K562 (cell line): ENCODE measurements around the gene DNAJC12. TPM values are rescaled to one million over a fixed set of nuclear protein-coding genes. Genes with fewer than 3 reads are reported as not detected.

Experiments used
- ELF1 ChIP-seq: fragments of 200-800 bp; sonication (Bioruptor generic); IDR thresholded peaks from 2 replicates; pipeline ENCODE4 v1.6.1; 2016; ENCODE audit warnings: missing genetic modification characterization, missing compliant biosample characterization
- EP400 ChIP-seq: fragments of 450-650 bp; IDR thresholded peaks from 2 replicates; pipeline ENCODE4 v1.6.1; 2017; ENCODE audit warnings: antibody characterized with exemption, mild to moderate bottlenecking, moderate library complexity
- HNRNPK ChIP-seq: fragments of 200-400 bp; formaldehyde crosslinking; IDR thresholded peaks from one replicate; pipeline ENCODE4 v1.6.1; 2018; ENCODE audit warnings: mild to moderate bottlenecking, low read depth, low read length; ENCODE audit not compliant: poor library complexity, severe bottlenecking
- KLF1 ChIP-seq: fragments of 450-650 bp; IDR thresholded peaks from 2 replicates; pipeline ENCODE4 v1.6.1; 2016; ENCODE audit warnings: missing genetic modification characterization, missing compliant biosample characterization
- KLF13 ChIP-seq: fragments of 450-650 bp; IDR thresholded peaks from 2 replicates; pipeline ENCODE4 v1.6.1; 2016; ENCODE audit warnings: missing genetic modification characterization, low read depth, mild to moderate bottlenecking, missing compliant biosample characterization, moderate library complexity, borderline replicate concordance
- NFYB ChIP-seq: IDR thresholded peaks from 2 replicates; pipeline ENCODE4 v1.6.1; 2011; ENCODE audit warnings: mild to moderate bottlenecking, moderate library complexity; ENCODE audit not compliant: insufficient read length; ENCODE audit errors: extremely low read depth
- POLR2AphosphoS2 ChIP-seq: IDR thresholded peaks from 2 replicates; pipeline ENCODE4 v1.6.1; 2012; ENCODE audit warnings: low read length, improper control_type of control experiment
- PYGO2 ChIP-seq: fragments of 450-650 bp; IDR thresholded peaks from 2 replicates; pipeline ENCODE4 v1.6.1; 2016; ENCODE audit warnings: mild to moderate bottlenecking, missing genetic modification characterization, moderate library complexity, missing compliant biosample characterization
- RBM39 ChIP-seq: fragments of 200-400 bp; formaldehyde crosslinking; optimal IDR thresholded peaks from 2 replicates; pipeline ENCODE3; 2018; ENCODE audit warnings: low read depth, low read length
- SREBF2 ChIP-seq: sonication (generic); formaldehyde crosslinking; IDR thresholded peaks from 2 replicates; pipeline ENCODE4 v1.4.0; 2020; ENCODE audit warnings: mild to moderate bottlenecking, missing genetic modification reagents
- ZNF75A ChIP-seq: fragments of 450-650 bp; formaldehyde crosslinking; IDR thresholded peaks from 2 replicates; pipeline ENCODE4 v1.4.0; 2020; ENCODE audit warnings: mild to moderate bottlenecking
- polyA plus RNA-seq, 8 experiments: library from polyadenylated mRNA; depleted of rRNA in 4 of 8; stranded (reverse) in 5 of 8; unstranded in 3 of 8; fragments of >200 nt; fragmentation: Nextera tagmentation in 2 of 8; fragmentation: Illumina TruSeq in 1 of 8; extraction: Ambion mirVana in 2 of 8; extraction: Trizol in 1 of 8; gene quantifications; 2 replicates each; pipeline versions ENCODE4 v1.2.1 to v1.2.3, GENCODE V29; 2011 to 2014; ENCODE audit warnings: inconsistent platforms in 1 of 8, missing spikeins in 1 of 8
- total RNA-seq, 7 experiments: library from RNA; depleted of rRNA in 6 of 7; stranded (reverse); fragments of >200 nt in 6 of 7; fragmentation: Illumina TruSeq in 2 of 7; extraction: Trizol in 2 of 7; gene quantifications; 2 replicates each; pipeline versions ENCODE4 v1.2.1 to v1.2.3, GENCODE V29; 2011 to 2021; ENCODE audit warnings: low replicate concordance in 1 of 7
- TF ChIP-seq, protein P1 (sequence below), 3 experiments: IDR thresholded peaks in 2 of 3; conservative IDR thresholded peaks in 1 of 3; 2 replicates each; pipeline ENCODE4 v1.5.1; 2011 to 2012; ENCODE audit warnings: low read length in 3 of 3, mild to moderate bottlenecking in 3 of 3, control low read depth in 2 of 3, improper control_type of control experiment in 1 of 3, inconsistent platforms in 1 of 3, low read depth in 1 of 3, mixed read lengths in 1 of 3, moderate library complexity in 1 of 3; ENCODE audit not compliant: insufficient read depth in 2 of 3
- TF ChIP-seq, protein P2 (sequence below): sonication (generic); formaldehyde crosslinking; IDR thresholded peaks from 2 replicates; pipeline ENCODE4 v1.8.0; 2023; ENCODE audit warnings: mild to moderate bottlenecking, missing genetic modification reagents
- TF ChIP-seq, protein P3 (sequence below), 2 experiments: fragments of 450-650 bp; IDR thresholded peaks; 2 replicates each; pipeline ENCODE4 v1.6.1; 2016
- TF ChIP-seq, protein P4 (sequence below): fragments of 250-450 bp; sonication (Bioruptor Pico); IDR thresholded peaks from 2 replicates; pipeline ENCODE4 v1.8.0; 2021; ENCODE audit warnings: moderate library complexity, mild to moderate bottlenecking, inconsistent platforms
- TF ChIP-seq, protein P5 (sequence below): sonication (generic); formaldehyde crosslinking; IDR thresholded peaks from 2 replicates; pipeline ENCODE4 v1.8.0; 2022; ENCODE audit warnings: missing genetic modification reagents, mild to moderate bottlenecking, borderline replicate concordance

DNAJC12 gene
- total and polyA plus RNA-seq, 9 of the 15 experiments (the other 6 are each of a cell fraction or from before 2014, with no cell fraction given) = 7.4 to 95.9 (median 68.5) TPM

DNA sequence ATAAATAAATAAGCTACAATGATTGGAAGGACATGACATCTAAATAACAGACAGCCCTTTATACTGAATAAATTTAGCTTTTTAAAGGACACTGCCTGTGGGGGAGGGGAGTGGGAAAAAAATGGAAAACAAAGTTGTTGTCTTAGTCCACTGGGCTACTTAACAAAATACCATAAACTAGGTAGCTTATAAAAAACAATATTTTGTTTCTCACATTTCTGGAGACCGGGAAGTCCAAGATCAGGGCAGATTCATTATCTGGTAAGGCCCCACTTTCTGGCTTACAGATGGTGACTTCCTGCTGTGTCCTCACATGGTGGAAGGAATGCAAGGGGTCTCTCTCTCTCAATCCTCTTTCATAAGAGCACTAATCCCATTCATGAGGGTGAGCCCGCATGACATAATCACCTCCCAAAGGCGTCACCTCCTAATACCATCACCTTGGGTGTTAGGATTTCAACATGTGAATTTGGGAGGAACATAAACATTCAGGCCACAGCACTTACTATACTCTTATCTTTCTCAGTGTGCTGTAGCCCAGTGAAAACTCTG is 43.0 kb downstream of the DNAJC12 start (continued):
- no peak for TF ChIP-seq PYGO2 (tag)
- no peak for TF ChIP-seq ELF1 (tag)
- no peak for TF ChIP-seq HNRNPK
- TF ChIP-seq, protein P1, sequence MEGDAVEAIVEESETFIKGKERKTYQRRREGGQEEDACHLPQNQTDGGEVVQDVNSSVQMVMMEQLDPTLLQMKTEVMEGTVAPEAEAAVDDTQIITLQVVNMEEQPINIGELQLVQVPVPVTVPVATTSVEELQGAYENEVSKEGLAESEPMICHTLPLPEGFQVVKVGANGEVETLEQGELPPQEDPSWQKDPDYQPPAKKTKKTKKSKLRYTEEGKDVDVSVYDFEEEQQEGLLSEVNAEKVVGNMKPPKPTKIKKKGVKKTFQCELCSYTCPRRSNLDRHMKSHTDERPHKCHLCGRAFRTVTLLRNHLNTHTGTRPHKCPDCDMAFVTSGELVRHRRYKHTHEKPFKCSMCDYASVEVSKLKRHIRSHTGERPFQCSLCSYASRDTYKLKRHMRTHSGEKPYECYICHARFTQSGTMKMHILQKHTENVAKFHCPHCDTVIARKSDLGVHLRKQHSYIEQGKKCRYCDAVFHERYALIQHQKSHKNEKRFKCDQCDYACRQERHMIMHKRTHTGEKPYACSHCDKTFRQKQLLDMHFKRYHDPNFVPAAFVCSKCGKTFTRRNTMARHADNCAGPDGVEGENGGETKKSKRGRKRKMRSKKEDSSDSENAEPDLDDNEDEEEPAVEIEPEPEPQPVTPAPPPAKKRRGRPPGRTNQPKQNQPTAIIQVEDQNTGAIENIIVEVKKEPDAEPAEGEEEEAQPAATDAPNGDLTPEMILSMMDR (IDR thresholded peaks at IDR 0.05 in 2 of 3, conservative IDR thresholded peaks at IDR 0.05 in 1 of 3; ENCODE audit: insufficient read depth in 2 of 3, low read depth in 1 of 3, low read length in 3 of 3) = no peak
- no peak for TF ChIP-seq KLF1
- no peak for TF ChIP-seq SREBF2
- TF ChIP-seq KLF13 = no peak
- 0 out of 2 replicates have a peak, but pooled peaks have one; percentile 27 for TF ChIP-seq EP400
- TF ChIP-seq, protein P2, sequence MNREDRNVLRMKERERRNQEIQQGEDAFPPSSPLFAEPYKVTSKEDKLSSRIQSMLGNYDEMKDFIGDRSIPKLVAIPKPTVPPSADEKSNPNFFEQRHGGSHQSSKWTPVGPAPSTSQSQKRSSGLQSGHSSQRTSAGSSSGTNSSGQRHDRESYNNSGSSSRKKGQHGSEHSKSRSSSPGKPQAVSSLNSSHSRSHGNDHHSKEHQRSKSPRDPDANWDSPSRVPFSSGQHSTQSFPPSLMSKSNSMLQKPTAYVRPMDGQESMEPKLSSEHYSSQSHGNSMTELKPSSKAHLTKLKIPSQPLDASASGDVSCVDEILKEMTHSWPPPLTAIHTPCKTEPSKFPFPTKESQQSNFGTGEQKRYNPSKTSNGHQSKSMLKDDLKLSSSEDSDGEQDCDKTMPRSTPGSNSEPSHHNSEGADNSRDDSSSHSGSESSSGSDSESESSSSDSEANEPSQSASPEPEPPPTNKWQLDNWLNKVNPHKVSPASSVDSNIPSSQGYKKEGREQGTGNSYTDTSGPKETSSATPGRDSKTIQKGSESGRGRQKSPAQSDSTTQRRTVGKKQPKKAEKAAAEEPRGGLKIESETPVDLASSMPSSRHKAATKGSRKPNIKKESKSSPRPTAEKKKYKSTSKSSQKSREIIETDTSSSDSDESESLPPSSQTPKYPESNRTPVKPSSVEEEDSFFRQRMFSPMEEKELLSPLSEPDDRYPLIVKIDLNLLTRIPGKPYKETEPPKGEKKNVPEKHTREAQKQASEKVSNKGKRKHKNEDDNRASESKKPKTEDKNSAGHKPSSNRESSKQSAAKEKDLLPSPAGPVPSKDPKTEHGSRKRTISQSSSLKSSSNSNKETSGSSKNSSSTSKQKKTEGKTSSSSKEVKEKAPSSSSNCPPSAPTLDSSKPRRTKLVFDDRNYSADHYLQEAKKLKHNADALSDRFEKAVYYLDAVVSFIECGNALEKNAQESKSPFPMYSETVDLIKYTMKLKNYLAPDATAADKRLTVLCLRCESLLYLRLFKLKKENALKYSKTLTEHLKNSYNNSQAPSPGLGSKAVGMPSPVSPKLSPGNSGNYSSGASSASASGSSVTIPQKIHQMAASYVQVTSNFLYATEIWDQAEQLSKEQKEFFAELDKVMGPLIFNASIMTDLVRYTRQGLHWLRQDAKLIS = no peak
- no peak for TF ChIP-seq NFYB
- TF ChIP-seq, protein P3, sequence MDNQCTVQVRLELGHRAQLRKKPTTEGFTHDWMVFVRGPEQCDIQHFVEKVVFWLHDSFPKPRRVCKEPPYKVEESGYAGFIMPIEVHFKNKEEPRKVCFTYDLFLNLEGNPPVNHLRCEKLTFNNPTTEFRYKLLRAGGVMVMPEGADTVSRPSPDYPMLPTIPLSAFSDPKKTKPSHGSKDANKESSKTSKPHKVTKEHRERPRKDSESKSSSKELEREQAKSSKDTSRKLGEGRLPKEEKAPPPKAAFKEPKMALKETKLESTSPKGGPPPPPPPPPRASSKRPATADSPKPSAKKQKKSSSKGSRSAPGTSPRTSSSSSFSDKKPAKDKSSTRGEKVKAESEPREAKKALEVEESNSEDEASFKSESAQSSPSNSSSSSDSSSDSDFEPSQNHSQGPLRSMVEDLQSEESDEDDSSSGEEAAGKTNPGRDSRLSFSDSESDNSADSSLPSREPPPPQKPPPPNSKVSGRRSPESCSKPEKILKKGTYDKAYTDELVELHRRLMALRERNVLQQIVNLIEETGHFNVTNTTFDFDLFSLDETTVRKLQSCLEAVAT (IDR thresholded peaks at IDR 0.05) = no peak
- no peak for TF ChIP-seq POLR2AphosphoS2
- no peak for TF ChIP-seq ZNF75A (CRISPR knock-in tag)
- TF ChIP-seq, protein P4, sequence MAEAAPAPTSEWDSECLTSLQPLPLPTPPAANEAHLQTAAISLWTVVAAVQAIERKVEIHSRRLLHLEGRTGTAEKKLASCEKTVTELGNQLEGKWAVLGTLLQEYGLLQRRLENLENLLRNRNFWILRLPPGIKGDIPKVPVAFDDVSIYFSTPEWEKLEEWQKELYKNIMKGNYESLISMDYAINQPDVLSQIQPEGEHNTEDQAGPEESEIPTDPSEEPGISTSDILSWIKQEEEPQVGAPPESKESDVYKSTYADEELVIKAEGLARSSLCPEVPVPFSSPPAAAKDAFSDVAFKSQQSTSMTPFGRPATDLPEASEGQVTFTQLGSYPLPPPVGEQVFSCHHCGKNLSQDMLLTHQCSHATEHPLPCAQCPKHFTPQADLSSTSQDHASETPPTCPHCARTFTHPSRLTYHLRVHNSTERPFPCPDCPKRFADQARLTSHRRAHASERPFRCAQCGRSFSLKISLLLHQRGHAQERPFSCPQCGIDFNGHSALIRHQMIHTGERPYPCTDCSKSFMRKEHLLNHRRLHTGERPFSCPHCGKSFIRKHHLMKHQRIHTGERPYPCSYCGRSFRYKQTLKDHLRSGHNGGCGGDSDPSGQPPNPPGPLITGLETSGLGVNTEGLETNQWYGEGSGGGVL (CRISPR knock-in tag) = no peak
- TF ChIP-seq, protein P5, sequence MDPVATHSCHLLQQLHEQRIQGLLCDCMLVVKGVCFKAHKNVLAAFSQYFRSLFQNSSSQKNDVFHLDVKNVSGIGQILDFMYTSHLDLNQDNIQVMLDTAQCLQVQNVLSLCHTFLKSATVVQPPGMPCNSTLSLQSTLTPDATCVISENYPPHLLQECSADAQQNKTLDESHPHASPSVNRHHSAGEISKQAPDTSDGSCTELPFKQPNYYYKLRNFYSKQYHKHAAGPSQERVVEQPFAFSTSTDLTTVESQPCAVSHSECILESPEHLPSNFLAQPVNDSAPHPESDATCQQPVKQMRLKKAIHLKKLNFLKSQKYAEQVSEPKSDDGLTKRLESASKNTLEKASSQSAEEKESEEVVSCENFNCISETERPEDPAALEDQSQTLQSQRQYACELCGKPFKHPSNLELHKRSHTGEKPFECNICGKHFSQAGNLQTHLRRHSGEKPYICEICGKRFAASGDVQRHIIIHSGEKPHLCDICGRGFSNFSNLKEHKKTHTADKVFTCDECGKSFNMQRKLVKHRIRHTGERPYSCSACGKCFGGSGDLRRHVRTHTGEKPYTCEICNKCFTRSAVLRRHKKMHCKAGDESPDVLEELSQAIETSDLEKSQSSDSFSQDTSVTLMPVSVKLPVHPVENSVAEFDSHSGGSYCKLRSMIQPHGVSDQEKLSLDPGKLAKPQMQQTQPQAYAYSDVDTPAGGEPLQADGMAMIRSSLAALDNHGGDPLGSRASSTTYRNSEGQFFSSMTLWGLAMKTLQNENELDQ (CRISPR knock-in tag) = no peak
- no peak for TF ChIP-seq RBM39
